Inferior parietal cortex (tissue), 1 donor: ENCODE measurements around the gene SLC45A1.
A peak's percentile ranks its signal among the peaks of the same experiment; 100 is the strongest.
"Not testable (repeated sequence)": the region's sequence is repeated elsewhere in the genome, so short reads cannot be mapped to it uniquely, and the experiment has no call there.

ENCODE experiments used
- DNase-seq: peaks from one replicate; pipeline ENCODE4 v3.0.0-alpha.2; 2016; ENCODE audit errors: extremely low spot score

SLC45A1 gene

DNA sequence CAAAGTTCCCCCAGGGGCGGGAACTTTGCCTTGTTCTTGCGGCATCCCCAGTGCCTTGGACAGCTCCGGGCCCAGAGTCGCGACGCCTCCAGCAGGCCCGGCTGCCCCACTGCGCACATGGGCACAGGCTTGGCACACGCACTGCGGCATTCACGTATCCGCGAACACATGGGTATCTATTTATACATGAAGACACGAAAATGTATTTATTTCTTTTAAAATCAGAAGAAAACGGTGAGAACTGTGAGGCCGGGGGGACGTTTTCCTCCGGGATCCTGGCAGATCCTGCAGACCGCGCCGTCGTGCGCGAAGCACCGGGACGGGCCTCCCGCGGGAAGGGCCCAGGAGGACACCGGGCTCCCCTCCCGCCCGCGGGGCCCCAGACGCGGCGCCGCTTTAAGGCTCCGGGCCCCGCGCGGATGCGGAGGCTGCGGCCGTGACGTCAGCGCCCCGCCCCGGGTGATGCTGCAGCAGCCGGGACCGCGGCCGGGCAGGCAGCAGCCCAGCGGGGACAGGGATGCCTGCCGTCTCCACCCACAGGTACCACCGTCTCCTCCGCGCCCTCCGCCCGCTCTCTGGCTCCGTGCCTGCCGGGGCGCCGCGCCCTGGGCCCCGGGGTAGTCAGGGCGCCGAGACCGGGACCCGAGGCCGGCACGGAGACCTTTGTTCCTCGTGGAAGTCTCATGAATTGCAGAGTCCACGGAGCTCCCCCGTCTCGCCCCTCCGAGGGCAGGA lies at the start of gene SLC45A1:
Gene SLC45A1 (plus strand): TSS at position 468 of the 735 bp plus-strand sequence. CDS start 6,216 bp downstream, outside the sequence.
- peak; percentile 74 for DNase-seq

DNA sequence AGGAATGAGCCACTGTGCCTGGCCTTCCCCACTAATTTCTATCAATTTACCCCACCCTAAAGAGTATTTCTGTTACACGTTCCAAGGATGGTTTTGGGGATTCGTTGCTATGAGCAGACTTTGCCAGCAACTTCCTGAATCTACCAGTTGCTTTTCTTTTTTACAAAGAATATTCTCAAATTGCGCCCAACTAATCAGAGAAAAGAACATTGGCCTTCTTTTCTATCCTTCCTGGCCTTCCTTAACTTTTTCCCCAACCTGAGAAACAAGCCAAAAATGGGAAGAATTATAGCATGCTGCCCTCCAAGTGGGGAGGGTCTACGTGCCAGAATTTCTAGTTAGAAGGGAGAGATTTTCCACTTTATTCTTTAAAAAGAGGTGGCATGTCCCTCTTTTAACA lies 44.9 kb upstream of the SLC45A1 start:
- no peak for DNase-seq

DNA sequence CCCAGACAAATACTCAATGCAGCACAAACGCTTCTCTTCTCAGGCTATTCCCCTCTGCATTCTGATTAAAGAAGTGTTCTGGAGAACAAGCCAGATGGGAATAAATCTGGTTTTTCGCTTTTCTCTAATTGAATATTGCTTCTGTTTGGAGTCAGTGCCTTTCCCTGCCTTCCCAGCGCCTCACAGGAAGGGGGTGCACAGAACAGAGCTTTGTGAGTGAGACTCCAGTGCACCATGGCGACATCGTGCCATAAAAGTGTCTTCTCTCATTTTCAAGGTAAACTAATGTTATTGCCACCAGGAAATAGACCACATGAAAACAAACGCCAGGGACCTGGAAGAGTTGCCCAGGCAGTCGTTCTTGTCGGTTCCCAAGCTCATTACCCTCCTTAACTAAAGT lies 43.6 kb upstream of the SLC45A1 start:
- DNase-seq: no peak

DNA sequence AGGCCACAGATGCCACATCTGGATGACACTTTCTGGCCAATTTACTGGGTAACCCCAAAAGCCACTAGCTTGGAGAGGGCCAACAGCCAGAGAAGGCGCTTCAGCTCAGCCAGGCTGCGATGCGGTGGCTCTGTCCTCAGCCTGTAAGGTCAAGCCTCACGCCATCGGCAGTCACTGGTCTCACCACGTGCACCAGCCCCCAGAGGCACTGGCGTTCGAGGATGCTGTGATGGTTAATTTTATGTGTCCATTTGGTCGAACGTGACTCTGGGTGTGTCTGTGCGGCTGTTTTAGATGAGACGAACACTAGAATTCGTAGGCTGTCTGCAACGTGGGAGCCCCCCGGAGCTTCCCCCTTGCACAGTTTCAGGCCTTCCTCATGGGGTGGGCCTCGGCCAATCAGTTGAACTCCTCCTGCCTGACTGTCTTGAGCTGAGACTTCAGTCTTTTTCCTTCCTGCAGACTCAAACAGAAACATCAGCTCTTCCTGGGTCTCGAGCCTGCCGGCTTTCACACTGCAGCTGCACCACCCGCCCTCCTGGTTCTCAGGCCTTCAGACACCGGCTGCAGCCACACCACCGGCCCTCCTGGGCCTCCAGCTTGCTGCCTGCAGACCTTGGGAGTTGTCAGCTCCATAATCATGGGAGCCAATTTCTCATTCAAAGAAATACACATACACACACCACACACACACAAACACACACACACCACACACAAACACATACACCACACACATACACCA lies 41.6 kb upstream of the SLC45A1 start:
- DNase-seq: no peak

DNA sequence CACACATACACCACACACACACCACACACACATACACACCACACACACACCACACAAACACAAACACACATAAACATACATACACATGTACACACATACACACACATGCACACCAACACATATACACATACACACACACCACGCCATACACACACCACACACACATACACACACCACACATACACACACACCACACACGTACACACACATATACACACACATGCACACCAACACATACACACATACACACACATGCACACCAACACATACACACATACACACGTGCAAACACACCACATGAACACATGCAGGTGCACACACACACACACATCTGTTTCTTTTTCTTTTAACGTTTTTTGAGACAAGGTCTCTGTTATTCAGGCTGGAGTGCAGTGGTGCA lies 41.0 kb upstream of the SLC45A1 start:
- no peak for DNase-seq

DNA sequence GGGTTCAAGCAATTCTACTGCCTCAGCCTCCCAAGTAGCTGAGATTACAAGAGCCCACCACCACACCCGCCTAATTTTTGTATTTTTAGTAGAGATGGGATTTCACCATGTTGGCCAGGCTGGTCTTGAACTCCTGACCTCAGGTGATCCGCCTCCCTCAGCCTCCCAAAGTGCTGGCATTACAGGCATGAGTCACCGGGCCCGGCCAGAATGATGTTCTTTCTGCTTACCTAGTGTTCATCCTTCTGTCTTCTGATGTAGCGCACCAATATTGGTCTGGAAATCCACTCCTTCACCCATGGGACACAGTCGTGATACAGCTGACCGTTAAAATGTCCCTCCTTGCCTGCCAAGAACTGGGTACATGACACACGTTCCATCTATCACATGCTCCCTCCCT lies 39.2 kb upstream of the SLC45A1 start:
- DNase-seq: not testable (repeated sequence)

DNA sequence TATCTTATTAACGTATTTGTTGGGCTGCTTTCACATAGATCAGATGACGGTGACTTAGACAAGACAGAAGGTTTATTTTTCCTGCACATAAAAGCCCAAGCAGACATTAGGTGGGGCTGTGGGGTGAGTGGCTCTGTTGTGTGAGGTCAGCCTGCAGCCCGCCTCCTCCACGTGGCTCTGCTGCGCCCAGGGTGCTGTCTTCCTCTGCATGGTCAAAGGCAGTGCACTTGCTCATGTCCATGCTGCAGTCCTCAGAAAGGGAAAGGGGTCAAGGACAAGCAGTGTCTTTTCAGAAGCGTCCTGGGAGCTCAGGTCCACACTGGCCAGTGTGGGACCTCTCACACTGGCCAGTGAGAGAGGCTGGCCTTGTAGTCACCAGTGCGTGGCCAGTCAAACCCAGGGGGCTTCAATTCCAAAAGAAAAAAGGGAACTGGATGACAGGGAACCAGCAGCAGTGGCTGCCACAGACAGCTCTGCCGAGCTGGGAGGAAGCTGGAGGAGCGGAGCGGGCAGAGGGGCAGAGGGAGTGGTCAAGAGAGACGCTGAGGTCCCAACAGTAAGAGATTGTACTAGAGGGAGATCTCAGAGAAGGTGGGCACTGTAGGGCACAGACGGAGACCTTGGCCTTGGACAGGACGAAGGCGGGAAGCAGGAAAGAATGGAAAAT lies 35.9 kb upstream of the SLC45A1 start:
- no peak for DNase-seq

DNA sequence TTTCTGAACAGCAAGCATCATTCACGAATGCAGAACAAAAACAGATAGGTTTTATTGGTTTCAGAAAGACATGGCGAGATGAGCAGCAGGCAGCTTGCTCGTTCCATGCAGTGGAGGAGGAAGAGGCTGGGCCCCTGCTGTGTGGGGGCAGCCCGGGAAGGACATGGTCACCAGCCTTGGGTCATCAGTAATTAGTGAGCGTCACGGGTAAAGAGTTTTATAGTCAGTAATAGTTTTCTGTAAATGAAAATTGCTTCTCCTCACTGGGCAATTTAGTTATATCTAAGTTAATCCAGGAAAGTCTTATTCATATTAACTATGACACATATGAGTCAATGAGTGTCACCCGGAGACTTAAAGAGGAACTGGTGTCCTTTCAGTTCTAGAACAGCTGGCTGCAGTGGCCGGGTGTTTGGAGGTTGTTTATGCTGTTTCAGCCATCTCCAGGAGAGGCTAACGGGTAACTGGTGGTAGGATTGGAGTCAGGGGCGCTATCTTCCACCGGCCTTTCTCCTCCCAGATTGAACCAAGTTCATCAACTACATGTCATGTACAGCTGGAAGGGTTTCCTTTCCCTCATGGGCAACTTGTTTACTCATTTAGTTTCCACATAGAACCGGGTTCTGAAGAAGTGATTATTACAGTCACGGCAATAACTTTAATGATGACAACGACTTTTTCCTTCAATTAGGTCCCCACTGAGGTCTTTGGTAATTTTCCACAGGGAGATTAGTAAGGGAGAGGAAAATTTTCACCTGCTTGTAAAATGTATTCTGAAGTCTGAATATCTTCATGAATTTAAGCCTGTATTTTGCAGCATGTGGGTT lies 34.6 kb upstream of the SLC45A1 start:
- DNase-seq: no peak

DNA sequence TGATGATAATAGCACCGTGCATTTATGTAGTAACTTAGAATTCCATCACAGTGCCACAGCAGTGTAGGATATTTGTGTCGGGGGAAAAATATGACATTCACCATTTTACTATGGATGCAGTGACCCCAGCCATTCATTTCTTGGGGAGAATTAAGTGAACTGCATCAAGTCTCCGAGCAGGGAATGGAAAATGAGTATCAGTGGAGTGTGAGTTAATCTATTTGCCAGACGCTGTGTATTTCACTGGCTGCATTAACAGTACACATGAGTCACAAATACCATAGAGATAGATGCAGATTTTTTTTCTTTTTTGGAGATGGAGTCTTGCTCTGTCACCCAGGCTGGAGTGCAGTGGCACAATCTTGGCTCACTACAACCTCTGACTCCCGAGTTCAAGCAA lies 33.8 kb upstream of the SLC45A1 start:
- no peak for DNase-seq

DNA sequence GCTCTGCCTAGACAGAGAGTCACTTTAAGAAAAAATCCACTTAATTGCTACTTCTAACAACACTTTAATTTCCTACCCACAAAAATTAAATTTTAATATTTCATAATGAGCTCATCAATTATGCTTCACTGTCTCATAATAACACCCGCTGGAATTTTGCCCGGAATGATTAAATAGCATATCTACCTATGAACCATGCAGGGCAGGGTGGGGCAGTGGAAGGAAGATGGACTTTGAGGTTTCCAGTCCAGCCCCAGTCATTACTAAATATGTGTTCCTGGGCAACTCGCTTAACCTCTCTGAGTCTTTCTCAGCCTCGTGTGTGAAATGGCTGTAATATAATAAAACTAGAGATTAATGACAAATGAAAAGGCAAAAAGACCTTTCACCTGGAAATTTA lies 32.8 kb upstream of the SLC45A1 start:
- no peak for DNase-seq

DNA sequence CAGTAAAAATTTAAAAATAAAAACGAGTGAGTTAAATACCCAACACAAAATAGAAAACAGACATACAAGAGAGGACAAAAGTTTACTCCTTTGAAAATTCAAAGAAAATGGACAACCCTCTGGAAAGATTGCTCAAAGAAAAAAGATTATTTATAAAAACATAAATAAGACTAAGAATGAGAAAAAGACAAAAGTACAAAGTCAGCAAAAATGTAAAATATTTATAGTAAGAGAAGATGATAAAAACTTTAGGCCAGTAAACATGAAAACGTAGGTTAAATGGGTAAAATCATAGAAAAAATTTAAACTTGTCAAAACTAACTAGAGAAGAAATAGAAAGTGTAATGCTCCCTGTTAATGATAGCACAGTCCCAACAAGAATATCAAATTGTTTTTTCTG lies 31.9 kb upstream of the SLC45A1 start:
- DNase-seq: no peak

DNA sequence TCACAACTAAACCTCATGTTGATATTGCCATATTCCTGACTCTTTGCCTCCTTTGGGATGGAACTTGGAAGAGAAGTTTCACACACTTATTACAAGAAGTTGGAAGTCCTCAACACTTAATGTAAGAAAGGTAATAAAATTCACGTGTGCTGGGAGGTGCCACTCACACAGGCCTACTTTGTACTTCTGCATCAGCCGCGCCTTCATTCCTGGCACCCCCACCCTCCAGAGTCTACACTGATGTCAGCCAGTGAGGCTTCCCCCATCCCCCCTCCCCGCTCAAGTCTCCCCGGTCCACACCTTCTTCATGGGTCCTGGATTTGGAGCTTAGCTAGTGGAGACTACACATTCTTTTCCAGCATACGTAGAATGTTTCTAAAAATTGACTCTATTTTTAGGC lies 24.8 kb upstream of the SLC45A1 start:
- no peak for DNase-seq

DNA sequence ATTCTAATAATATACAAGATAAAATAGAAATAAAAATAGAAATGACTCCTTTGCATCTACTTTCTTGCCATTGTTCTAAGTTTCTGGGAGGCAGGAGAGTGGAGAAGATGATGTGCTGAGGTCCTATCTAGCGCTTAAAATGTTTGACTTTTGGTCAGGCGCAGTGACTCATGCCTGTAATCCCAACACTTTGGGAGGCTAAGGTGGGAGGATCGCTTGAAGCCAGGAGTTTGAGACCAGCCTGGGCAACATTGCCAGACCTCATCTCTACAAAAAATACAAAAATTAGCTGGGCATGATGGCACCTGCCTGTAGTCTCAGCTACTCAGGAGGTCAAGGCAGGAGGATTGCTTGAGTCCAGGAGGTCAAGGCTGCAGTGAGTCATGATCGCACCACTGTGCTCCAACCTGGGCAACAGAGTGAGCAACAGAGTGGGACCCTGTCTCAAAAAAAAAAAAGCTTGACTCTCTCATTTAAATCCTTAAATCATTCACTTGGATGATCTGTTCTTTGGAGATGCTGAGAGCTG lies 24.2 kb upstream of the SLC45A1 start:
- DNase-seq: no peak

DNA sequence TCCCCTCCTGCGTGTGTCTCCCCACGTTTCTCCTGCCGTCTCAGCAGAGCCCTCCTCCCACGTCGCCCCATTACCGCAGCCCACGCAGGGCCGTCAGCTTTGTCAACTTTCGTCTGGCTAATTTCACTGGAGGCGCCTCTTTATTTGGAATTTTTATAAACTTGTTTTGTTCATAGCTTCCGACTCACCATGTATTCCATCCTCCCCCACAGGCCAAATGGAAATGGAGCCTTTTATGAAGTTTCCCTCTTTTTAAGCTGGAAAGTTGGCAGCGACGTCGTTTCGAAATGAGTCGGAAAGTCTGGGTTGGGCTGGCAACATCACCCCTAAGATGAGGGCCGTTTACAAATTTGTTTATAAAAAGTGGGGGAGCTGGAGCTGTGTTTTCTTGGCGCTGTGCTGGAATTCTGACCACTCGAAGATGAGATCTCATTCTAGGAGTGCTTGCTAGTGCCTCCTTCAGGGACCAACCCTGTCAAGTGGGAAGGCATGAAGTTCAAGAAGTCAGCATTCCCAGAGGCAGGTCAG lies 23.7 kb upstream of the SLC45A1 start:
- DNase-seq: no peak

DNA sequence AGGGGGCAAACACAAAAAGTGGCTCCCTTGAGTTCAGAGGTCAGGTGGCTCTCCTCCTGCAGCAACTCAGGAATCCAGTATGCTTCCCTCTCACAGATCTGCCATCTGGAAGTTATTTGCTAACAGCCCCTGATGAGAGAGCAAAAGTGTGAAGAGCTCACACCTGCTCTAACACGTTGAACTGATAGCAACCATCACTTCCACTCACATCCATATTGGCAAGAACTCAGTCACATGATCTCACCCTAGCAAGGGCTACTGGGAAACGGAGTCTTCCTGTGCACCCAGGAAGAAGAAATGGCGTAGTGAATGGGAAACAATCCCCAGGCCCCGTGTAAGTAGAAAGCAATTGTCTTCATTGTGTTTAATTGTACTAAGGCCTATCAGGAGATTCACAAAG lies 20.7 kb upstream of the SLC45A1 start:
- no peak for DNase-seq

DNA sequence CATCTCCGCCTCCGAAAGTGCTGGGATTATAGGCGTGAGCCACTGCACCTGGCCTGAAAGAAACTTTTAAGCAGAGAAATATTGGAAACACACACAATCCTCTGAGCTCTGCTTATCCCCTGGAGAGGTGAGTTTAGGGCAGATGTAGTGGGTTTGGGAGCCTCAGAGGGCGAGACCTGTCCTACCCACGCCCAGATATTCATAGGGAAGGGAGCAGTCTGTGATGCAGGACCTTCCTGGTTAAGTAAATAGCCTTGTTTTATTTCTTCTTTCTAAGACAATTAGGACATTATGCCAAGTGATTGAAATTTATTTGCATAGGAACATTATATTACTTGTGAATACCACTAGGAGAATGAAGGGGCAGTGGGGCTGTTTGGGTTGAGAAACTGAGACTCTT lies 18.0 kb upstream of the SLC45A1 start:
- no peak for DNase-seq

DNA sequence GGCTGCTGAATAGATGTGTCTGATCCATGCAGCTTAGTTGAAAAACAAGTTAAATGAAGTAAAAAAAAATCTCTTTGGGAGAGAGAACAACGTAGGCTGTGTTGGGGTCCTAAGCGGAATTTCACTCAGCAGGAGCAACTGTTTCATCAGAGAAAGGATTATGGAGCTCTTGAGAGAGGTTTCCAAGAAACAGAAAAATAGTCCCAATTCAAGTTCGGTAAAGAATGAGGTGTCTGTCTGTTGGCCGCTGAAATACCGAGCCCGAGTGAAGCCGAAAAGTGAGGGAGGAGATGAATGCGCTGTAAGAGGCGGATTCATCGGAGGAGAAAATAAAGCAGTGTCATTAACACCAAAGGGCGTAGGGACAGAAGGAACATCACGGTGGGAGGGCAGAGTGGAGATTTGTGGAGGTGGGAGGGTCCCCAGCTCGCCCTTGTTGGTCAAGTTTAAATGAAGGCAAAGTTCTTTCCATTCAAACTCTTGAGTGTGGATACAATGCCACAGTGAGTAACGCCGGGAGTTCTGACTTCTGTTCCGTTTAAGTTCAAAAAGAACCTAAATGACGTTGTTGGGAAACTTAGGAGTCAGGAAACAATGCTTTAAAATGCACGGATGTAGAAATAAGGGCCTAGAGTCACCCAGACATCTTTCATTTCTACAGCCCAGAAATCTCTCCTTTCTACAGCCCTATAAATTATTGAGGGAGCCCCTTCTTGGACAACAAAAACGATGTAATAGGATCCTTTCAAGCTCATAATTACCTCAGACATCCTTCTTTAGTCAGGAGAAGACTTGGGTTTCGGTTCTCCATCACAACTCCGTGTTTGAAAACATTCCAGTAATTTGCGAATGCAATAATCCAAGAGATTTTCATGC lies 15.6 kb upstream of the SLC45A1 start:
- DNase-seq: no peak

DNA sequence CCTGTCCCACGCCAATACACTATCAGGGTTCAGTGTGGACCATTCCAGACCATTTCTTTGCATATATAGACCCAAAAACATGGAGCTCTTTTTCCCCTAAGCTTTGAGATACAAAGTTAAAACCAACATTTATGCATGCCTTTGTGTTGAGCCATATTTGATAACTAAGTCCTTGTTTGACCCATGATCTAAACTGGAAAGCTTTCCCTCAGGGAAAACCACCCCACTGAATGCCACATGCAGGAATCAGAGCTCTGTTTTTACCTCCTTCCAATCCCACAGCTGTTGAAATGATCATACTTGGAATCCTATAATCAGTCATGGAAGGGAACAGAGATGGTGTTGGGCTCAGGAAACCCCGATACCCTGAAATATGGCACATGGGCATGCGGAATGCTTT lies 14.8 kb upstream of the SLC45A1 start:
- DNase-seq: no peak

DNA sequence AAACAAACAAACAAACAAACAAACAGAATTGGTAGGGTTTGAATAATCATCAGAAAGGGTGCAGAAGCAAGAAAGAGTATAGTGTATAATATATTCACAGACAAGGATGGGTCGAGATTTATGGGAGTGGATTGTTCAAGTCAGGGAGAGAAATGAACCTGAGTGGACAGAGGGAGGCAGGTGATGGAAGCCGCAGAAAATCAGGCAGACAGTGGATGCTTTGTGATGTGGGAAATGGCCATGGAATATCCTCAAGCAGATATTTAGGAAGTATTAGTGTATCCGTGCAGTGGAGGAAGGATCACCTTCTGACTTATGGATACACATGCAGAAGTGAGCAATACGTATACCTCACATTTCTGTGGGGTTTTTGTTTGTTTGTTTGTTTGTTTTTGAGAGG lies 14.0 kb upstream of the SLC45A1 start:
- DNase-seq: no peak

DNA sequence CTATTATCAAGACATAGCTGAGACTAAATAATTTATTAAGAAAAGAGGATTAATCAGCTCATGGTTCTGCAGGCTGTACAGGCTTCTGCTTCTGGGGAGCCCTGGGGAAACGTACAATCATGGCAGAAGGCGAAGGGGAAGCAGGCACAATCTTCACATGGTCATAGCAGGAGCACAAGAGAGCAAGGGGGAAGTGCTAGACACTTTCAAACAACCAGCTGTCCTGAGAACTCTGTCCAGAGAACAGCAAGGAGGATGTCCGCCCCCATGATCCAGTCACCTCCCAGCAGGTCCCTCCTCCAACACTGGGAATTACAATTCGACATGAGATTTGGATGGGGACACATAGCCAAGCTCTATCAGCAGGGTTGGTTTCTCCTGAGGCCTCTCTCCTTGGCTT lies 10.3 kb upstream of the SLC45A1 start:
- DNase-seq: no peak
